Measurements from ENCODE around the gene C19orf25. TPM values are rescaled to one million over a fixed set of nuclear protein-coding genes. Genes with fewer than 3 reads are reported as not detected.
"Not testable (repeated sequence)": the region's sequence is repeated elsewhere in the genome, so short reads cannot be mapped to it uniquely, and the experiment has no call there.

C19orf25 gene
- total RNA-seq, 1 donor from 2014 or later, result 16.9 TPM

DNA sequence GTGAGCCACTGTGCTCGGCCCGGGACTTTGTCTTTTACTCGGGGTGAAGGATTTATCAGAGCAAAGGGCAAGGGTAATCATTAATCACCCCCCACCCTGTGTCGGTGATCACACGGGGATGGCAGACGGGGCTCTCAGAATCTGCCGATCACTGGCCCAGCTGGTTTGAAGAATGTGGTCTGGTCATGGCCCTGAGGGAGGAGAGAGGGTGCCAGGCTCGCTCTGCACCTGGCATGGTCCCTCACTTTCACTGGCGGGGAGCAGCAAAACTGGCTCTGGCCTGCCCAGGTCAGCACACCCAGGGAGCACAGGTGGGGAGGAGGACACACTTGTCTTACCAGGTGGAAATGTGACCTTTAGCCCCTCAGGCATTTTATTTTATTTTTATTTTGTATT lies 22.2 kb upstream of the C19orf25 start:
- DNase-seq (ENCODE audit: low spot score), result no peak
- intact Hi-C loops (cut with DNase I), result no loop called here

DNA sequence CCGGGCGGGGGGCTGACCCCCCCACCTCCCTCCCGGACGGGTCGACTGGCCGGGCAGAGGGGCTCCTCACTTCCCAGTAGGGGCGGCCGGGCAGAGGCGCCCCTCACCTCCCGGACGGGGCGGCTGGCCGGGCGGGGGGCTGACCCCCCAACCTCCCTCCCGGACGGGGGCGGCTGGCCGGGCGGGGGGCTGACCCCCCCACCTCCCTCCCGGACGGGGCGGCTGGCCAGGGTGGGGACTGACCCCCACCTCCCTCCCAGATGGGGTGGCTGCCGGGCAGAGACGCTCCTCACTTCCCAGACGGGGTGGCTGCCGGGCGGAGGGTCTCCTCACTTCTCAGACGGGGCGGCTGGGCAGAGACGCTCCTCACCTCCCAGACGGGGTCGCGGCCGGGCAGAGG lies 20.2 kb upstream of the C19orf25 start:
- intact Hi-C loops (cut with DNase I); DNase-seq (ENCODE audit: low spot score): not testable (repeated sequence)

DNA sequence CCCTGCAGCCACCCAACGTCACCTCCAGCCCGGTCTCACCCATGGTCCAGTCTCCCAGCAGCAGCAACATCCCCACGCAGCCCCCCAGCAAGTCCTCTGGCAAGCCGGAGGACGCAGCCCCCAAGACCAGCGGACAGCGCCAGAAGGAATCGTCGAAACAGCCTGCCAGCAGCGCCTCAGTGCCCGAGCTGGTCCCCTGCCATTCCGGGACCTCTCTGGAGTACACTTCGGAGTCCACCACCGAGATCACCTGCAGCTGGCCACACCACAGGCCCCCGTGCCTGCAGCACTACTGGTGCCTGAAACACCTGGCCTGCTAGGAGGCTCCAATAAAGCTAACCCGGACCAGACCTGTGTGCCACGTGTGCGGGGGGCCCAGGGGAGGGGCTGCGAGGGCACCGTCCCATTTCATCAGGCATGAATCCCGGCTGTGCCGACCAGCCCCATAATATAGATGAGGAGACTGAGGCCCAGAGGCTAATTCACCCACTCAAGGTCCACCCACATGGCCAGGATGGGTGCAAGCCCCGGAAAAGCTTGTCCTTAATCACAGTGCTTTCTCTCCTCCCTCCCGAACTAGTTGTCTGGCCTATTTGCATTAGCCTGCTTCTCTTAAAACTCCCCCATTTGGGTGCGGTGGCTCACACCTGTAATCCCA lies 18.7 kb upstream of the C19orf25 start:
- DNase-seq (ENCODE audit: low spot score), result no peak

GRCh38 chr19:1496714-1497577 lies 17.9 kb upstream of the C19orf25 start:
- intact Hi-C loops (cut with DNase I), result no loop called here
- no peak for DNase-seq (ENCODE audit: low spot score)

More for the DNA sequence above, 18.7 kb upstream of the C19orf25 start:
- intact Hi-C loops (cut with DNase I), result no loop called here

- DNase-seq (ENCODE audit: low spot score), result no peak
- intact Hi-C loops (cut with DNase I), result no loop called here
These were observed 17.0 kb upstream of the C19orf25 start for GRCh38 chr19:1495799-1496713.

DNA sequence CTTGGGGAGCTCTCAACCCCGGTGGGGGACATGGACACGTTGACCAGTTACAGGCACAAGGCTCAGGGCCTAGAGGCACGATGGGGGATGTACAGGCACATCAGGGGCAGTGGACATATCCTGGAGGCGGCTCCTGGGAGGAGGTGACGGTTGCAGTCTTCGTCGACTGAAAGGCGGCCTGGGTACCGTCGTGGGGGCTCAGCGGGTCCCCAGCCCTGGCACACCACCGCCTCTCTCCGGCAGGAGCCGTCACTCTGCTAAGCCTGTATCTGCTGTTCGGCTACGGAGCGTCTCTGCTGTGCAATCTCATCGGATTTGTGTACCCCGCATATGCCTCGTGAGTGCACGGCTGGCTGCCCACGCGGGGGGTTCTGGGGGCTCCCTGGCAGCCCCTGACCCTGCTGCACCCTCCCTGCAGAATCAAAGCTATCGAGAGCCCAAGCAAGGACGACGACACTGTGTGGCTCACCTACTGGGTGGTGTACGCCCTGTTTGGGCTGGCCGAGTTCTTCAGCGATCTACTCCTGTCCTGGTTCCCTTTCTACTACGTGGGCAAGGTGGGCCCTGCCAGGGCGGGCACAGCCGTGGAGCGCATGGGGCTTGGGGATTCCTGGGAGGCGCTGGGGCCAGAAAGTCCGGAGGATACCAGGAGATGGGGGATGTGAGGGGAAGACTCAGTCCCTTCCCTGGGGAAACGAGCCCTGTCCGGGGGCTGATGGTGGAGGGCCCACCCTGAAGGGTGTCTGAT lies 16.2 kb upstream of the C19orf25 start:
- no peak for DNase-seq (ENCODE audit: low spot score)
- intact Hi-C loops (cut with DNase I), result no loop called here

- intact Hi-C loops (cut with DNase I), result no loop called here
- no peak for DNase-seq (ENCODE audit: low spot score)
These were observed 15.2 kb upstream of the C19orf25 start for GRCh38 chr19:1494115-1494815.

GRCh38 chr19:1492474-1493006 lies 13.5 kb upstream of the C19orf25 start:
- DNase-seq (ENCODE audit: low spot score), result no peak
- intact Hi-C loops (cut with DNase I), result no loop called here

DNA sequence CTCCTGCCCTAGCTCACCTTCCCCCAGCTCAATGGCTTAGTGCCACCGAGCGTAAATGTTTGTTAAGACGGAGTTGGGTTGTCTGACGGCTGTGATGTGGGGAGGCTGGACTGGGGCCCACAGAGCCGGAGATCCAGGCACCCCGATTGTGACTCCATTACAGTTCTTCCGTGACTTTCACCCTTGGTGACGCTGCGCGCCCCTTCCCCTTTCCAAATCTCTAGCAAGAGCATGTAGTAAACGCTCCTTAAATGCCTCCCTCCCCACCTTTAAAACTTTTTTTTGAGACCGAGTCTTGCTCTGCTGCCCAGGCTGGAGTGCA lies 12.8 kb upstream of the C19orf25 start:
- intact Hi-C loops (cut with DNase I), result no loop called here
- DNase-seq (ENCODE audit: low spot score), result no peak

DNA sequence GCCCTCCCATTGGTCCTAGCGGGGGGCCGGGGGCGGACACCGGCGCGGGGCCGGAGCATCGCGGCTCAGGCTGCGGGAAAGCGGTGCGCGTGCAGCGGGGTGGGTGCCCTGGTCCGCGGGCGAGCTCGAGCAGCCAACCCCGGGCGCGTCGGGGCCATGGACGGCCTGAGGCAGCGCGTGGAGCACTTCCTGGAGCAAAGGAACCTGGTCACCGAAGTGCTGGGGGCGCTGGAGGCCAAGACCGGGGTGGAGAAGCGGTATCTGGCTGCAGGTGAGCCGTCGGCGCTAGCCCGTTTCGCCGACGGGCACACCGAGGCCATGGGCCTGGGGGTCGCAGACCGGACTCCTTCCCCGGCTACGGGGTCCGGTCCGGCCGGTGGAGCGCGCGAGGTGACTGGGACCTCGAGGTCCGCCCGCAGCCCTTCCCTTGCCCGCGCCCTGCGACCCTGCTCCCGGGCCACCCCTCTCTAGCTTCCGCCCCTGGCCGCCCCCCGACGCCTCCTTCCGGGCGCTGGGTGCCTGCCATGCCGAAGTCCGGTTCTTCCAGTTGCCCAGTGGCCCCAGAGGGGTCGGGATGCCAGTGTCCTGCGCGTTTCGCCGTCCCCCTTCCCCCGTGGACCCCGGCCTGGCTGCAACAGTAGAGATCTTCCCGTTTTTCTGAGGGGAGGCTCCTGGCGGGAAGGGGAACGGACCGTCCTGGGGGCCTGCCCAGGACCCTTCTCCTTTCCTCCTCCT lies 12.3 kb upstream of the C19orf25 start, which contains the start of gene REEP6:
Gene REEP6, plus strand, starts transcription at position 68 of the 735 bp plus-strand sequence. Its CDS starts 89 bp downstream, at position 157.
- no peak for DNase-seq (ENCODE audit: low spot score)

GRCh38 chr19:1490311-1491113 lies 11.5 kb upstream of the C19orf25 start, which contains the start of gene PCSK4:
Gene PCSK4 (minus strand): TSS chr19:1490350. CDS start chr19:1490346, 4 bp downstream.
- intact Hi-C loops (cut with DNase I), result no loop called here

More for the DNA sequence above, 12.3 kb upstream of the C19orf25 start, which contains the start of gene REEP6:
- intact Hi-C loops (cut with DNase I), result no loop called here

GRCh38 chr19:1489463-1490310 lies 10.7 kb upstream of the C19orf25 start:
- intact Hi-C loops (cut with DNase I), result no loop called here
- no peak for DNase-seq (ENCODE audit: low spot score)

More at GRCh38 chr19:1490311-1491113, 11.5 kb upstream of the C19orf25 start, which contains the start of gene PCSK4:
- DNase-seq (ENCODE audit: low spot score), result peak; percentile 99

DNA sequence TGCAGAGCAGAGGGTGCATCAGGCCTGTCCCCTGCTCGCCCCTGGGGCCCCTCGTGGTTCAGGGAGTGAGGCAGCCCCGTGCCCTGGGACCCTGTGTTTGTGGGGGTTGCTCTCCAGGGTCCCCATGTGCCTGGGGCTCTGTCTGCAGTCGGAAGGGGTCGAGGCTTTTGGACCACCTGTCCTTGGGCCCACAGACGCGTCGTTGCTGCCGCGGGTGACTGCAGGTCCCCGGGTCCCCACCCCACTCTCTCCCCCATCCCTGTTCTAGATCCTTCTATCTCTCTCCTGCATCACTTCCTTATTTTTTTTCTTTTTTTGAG lies 9.2 kb upstream of the C19orf25 start:
- intact Hi-C loops (cut with DNase I), result no loop called here
- no peak for DNase-seq (ENCODE audit: low spot score)

GRCh38 chr19:1487576-1488281 lies 8.7 kb upstream of the C19orf25 start:
- intact Hi-C loops (cut with DNase I), result no loop called here
- no peak for DNase-seq (ENCODE audit: low spot score)
